ENCODE data around the gene RAB3IL1.
"Not testable (repeated sequence)": the region's sequence is repeated elsewhere in the genome, so short reads cannot be mapped to it uniquely, and the experiment has no call there.

RAB3IL1 gene

GRCh38 chr11:61885166-61885778, 32.1 kb downstream of the RAB3IL1 start:
- H3K36me3 ChIP-seq (ENCODE audit: insufficient read depth), result no peaks in the 10 kb centered on the region
- H3K27me3 ChIP-seq (ENCODE audit: insufficient read depth, low read depth), result no peaks in the 10 kb centered on the region
- H3K79me2 ChIP-seq (ENCODE audit: insufficient read depth, low read depth), result no peaks in the 10 kb centered on the region
- no peak for TF ChIP-seq CTCF (conservative IDR thresholded peaks at IDR 0.05; ENCODE audit: low read depth, low read length)
- H2AFZ ChIP-seq (ENCODE audit: low read depth), result no peak overlapping the region
- H4K20me1 ChIP-seq (ENCODE audit: insufficient read depth), result no peaks in the 10 kb centered on the region
- H3K9ac ChIP-seq, result no peak overlapping the region
- H3K4me1 ChIP-seq (ENCODE audit: low read depth, poor library complexity, severe bottlenecking), result peaks cover 8% of the 10 kb centered on the region
- no peak overlapping the region for H3K27ac ChIP-seq
- no peak overlapping the region for H3K4me3 ChIP-seq (IDR thresholded peaks at IDR 0.05; ENCODE audit: insufficient read depth, low read depth, low read length)
- no peak overlapping the region for H3K4me2 ChIP-seq

GRCh38 chr11:61883947-61884346, 33.4 kb downstream of the RAB3IL1 start:
- no peaks in the 10 kb centered on the region for H4K20me1 ChIP-seq (ENCODE audit: insufficient read depth)
- H3K79me2 ChIP-seq (ENCODE audit: insufficient read depth, low read depth), result no peaks in the 10 kb centered on the region
- no peak overlapping the region for H3K4me3 ChIP-seq (IDR thresholded peaks at IDR 0.05; ENCODE audit: insufficient read depth, low read depth, low read length)
- H3K9ac ChIP-seq, result no peak overlapping the region
- no peak overlapping the region for H3K4me2 ChIP-seq
- no peaks in the 10 kb centered on the region for H3K4me1 ChIP-seq (ENCODE audit: low read depth, poor library complexity, severe bottlenecking)
- no peak overlapping the region for H3K27ac ChIP-seq
- TF ChIP-seq CTCF (conservative IDR thresholded peaks at IDR 0.05; ENCODE audit: low read depth, low read length), result no peak
- H3K27me3 ChIP-seq (ENCODE audit: insufficient read depth, low read depth), result no peaks in the 10 kb centered on the region
- no peak overlapping the region for H2AFZ ChIP-seq (ENCODE audit: low read depth)
- no peaks in the 10 kb centered on the region for H3K36me3 ChIP-seq (ENCODE audit: insufficient read depth)

- H3K4me1 ChIP-seq (ENCODE audit: low read depth, poor library complexity, severe bottlenecking), result no peaks in the 10 kb centered on the region
- H4K20me1 ChIP-seq (ENCODE audit: insufficient read depth), result no peaks in the 10 kb centered on the region
- no peaks in the 10 kb centered on the region for H3K27me3 ChIP-seq (ENCODE audit: insufficient read depth, low read depth)
- H3K27ac ChIP-seq, result no peak overlapping the region
- no peak overlapping the region for H3K4me2 ChIP-seq
- H3K9ac ChIP-seq, result no peak overlapping the region
- H3K4me3 ChIP-seq (IDR thresholded peaks at IDR 0.05; ENCODE audit: insufficient read depth, low read depth, low read length), result no peak overlapping the region
- H3K36me3 ChIP-seq (ENCODE audit: insufficient read depth), result no peaks in the 10 kb centered on the region
- no peaks in the 10 kb centered on the region for H3K79me2 ChIP-seq (ENCODE audit: insufficient read depth, low read depth)
- TF ChIP-seq CTCF (conservative IDR thresholded peaks at IDR 0.05; ENCODE audit: low read depth, low read length), result no peak
- H2AFZ ChIP-seq (ENCODE audit: low read depth), result no peak overlapping the region
Observed at GRCh38 chr11:61883327-61883726, 34.0 kb downstream of the RAB3IL1 start.

GRCh38 chr11:61882879-61883278, 34.5 kb downstream of the RAB3IL1 start:
- TF ChIP-seq CTCF (conservative IDR thresholded peaks at IDR 0.05; ENCODE audit: low read depth, low read length), result no peak
- Histone ChIP-seq H3K27me3 (ENCODE audit: insufficient read depth, low read depth) (no peaks in the 10 kb centered on the region), H3K79me2 (ENCODE audit: insufficient read depth, low read depth) (no peaks in the 10 kb centered on the region), H3K27ac (no peak overlapping the region), H3K4me1 (ENCODE audit: low read depth, poor library complexity, severe bottlenecking) (no peaks in the 10 kb centered on the region), H3K4me2 (no peak overlapping the region), H2AFZ (ENCODE audit: low read depth) (no peak overlapping the region), H3K4me3 (IDR thresholded peaks at IDR 0.05; ENCODE audit: insufficient read depth, low read depth, low read length) (no peak overlapping the region), H3K36me3 (ENCODE audit: insufficient read depth) (no peaks in the 10 kb centered on the region), H4K20me1 (ENCODE audit: insufficient read depth) (no peaks in the 10 kb centered on the region), H3K9ac (no peak overlapping the region)

GRCh38 chr11:61882267-61882666, 35.1 kb downstream of the RAB3IL1 start:
- H3K36me3 ChIP-seq (ENCODE audit: insufficient read depth); H3K4me1 ChIP-seq (ENCODE audit: low read depth, poor library complexity, severe bottlenecking); H4K20me1 ChIP-seq (ENCODE audit: insufficient read depth); H3K9ac ChIP-seq; H3K4me3 ChIP-seq (IDR thresholded peaks at IDR 0.05; ENCODE audit: insufficient read depth, low read depth, low read length); H3K4me2 ChIP-seq; H2AFZ ChIP-seq (ENCODE audit: low read depth); H3K27me3 ChIP-seq (ENCODE audit: insufficient read depth, low read depth); H3K79me2 ChIP-seq (ENCODE audit: insufficient read depth, low read depth); H3K27ac ChIP-seq: not testable (repeated sequence)

Measured in KMS-11 (cell line).